Measurements from ENCODE around the gene ADCY9.

The ADCY9 gene

DNA sequence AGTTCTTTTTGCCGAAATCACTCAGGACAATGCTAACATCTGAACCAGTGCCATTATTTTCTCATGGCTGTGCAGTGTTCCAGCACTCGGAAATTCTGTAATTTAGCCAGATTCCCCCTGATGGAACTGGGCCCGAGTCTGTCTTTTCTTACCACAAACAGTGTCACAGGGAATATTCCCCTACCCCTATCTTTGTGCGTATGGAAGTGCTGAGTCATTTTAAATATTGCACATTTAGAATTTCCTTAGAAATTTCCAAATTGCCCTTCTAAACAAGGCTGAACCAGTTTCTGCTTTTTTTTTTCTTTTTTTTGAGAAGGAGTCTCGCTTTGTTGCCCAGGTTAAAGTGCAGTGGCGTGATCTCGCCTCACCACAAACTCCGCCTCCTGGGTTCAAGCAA lies 147.7 kb downstream of the ADCY9 start:
- Histone ChIP-seq H3K4me2 (no peak overlapping the region), H3K36me3 (ENCODE audit: insufficient read depth) (no peaks in the 10 kb centered on the region), H3K27ac (no peak overlapping the region), H3K4me1 (ENCODE audit: low read depth, poor library complexity, severe bottlenecking) (no peaks in the 10 kb centered on the region), H2AFZ (ENCODE audit: low read depth) (no peak overlapping the region), H3K4me3 (IDR thresholded peaks at IDR 0.05; ENCODE audit: insufficient read depth, low read depth, low read length) (no peak overlapping the region), H3K79me2 (ENCODE audit: insufficient read depth, low read depth) (no peaks in the 10 kb centered on the region), H4K20me1 (ENCODE audit: insufficient read depth) (no peaks in the 10 kb centered on the region), H3K27me3 (ENCODE audit: insufficient read depth, low read depth) (no peaks in the 10 kb centered on the region), H3K9ac (no peak overlapping the region)
- TF ChIP-seq, protein P1, sequence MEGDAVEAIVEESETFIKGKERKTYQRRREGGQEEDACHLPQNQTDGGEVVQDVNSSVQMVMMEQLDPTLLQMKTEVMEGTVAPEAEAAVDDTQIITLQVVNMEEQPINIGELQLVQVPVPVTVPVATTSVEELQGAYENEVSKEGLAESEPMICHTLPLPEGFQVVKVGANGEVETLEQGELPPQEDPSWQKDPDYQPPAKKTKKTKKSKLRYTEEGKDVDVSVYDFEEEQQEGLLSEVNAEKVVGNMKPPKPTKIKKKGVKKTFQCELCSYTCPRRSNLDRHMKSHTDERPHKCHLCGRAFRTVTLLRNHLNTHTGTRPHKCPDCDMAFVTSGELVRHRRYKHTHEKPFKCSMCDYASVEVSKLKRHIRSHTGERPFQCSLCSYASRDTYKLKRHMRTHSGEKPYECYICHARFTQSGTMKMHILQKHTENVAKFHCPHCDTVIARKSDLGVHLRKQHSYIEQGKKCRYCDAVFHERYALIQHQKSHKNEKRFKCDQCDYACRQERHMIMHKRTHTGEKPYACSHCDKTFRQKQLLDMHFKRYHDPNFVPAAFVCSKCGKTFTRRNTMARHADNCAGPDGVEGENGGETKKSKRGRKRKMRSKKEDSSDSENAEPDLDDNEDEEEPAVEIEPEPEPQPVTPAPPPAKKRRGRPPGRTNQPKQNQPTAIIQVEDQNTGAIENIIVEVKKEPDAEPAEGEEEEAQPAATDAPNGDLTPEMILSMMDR (conservative IDR thresholded peaks at IDR 0.05; ENCODE audit: low read depth, low read length): no peak

DNA sequence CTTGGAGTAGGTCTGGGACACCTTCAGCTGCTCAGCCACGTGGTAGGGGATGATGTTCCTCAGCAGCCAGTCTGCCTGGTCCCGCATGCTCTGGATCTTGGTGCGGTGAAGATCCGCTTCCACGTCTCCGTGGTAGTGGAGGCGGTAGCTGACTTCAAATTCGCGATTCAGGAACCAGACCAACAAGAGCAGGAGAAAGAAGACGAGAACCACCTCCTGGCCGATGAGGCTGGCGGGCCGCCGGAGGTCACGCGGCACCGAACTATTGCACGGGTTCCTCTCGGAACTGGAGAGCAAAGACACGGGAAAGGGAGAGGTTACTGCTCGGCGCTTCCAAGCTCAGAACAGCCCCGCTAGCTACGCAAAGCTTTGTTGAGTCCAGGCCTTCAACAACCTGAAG lies 149.6 kb downstream of the ADCY9 start:
- Histone ChIP-seq H3K36me3 (ENCODE audit: insufficient read depth) (no peaks in the 10 kb centered on the region), H3K4me2 (no peak overlapping the region), H4K20me1 (ENCODE audit: insufficient read depth) (no peaks in the 10 kb centered on the region), H3K4me1 (ENCODE audit: low read depth, poor library complexity, severe bottlenecking) (no peaks in the 10 kb centered on the region), H3K9ac (no peak overlapping the region), H2AFZ (ENCODE audit: low read depth) (no peak overlapping the region), H3K27ac (no peak overlapping the region), H3K4me3 (IDR thresholded peaks at IDR 0.05; ENCODE audit: insufficient read depth, low read depth, low read length) (no peak overlapping the region), H3K79me2 (ENCODE audit: insufficient read depth, low read depth) (no peaks in the 10 kb centered on the region), H3K27me3 (ENCODE audit: insufficient read depth, low read depth) (no peaks in the 10 kb centered on the region)
- TF ChIP-seq, protein P1 (conservative IDR thresholded peaks at IDR 0.05; ENCODE audit: low read depth, low read length): no peak

DNA sequence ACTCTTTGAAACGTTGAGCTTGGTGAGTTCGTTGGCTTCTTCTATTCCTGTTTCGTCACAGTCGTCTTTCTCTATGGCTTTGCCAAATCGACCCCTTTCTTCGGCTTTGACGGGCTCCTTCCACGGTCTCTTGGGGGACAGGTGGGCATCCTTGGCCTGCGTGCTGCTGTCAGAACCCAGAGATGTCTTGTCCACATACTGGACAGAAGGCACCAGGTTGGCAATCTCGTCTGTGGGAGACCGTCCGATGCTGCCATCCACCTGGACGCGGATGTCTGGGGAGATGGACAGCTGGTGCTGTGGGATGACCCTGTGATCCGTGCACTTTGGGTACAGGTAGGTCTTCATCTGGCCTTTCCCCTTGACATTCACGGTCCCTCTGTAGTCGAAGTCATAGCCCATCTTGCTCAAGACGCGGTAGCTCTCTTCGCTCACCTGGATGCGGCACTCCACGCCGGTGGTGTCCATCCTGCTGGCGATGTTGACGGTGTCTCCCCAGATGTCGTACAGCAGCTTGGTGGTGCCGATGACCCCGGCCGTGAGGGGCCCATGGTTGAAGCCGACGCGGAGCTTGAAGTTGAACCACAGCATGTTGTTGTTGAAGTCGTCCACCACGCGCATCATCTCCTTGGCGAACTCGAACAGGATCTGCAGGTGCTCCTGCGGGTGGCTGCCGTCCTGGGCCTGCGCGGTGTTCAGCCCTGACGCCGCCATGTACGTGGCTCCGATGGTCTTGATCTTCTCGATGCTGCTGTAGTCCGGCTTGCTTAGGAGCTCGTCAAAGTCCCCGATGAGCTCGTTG lies 150.3 kb downstream of the ADCY9 start:
- H3K36me3 ChIP-seq (ENCODE audit: insufficient read depth): no peaks in the 10 kb centered on the region
- H3K79me2 ChIP-seq (ENCODE audit: insufficient read depth, low read depth): no peaks in the 10 kb centered on the region
- H2AFZ ChIP-seq (ENCODE audit: low read depth): no peak overlapping the region
- H3K4me2 ChIP-seq: no peak overlapping the region
- H3K27me3 ChIP-seq (ENCODE audit: insufficient read depth, low read depth): no peaks in the 10 kb centered on the region
- H3K4me1 ChIP-seq (ENCODE audit: low read depth, poor library complexity, severe bottlenecking): no peaks in the 10 kb centered on the region
- no peaks in the 10 kb centered on the region for H4K20me1 ChIP-seq (ENCODE audit: insufficient read depth)
- TF ChIP-seq, protein P1 (conservative IDR thresholded peaks at IDR 0.05; ENCODE audit: low read depth, low read length): no peak
- H3K4me3 ChIP-seq (IDR thresholded peaks at IDR 0.05; ENCODE audit: insufficient read depth, low read depth, low read length): no peak overlapping the region
- H3K9ac ChIP-seq: no peak overlapping the region
- H3K27ac ChIP-seq: no peak overlapping the region

DNA sequence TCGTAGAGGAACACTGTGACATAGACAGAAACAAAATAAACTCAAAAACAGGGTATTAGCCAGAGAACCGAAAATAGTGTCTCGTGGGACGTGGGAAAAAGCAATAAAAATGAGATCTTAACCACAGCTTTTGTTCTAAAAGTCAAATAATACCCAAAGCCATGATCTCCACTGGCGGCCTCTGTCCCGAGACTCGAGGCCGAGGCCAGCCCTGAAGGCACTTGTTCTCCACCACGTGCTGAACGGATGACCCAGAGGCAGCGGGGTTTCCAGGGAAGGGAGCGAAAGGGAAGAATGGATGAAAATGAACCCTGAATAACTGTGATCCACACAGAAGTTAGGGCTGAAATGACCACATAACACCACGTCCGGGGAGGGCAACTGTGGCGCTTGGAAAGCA lies 150.9 kb downstream of the ADCY9 start:
- Histone ChIP-seq H3K27me3 (ENCODE audit: insufficient read depth, low read depth) (no peaks in the 10 kb centered on the region), H3K4me3 (IDR thresholded peaks at IDR 0.05; ENCODE audit: insufficient read depth, low read depth, low read length) (no peak overlapping the region)

More for the DNA sequence above, 150.9 kb downstream of the ADCY9 start:
- Histone ChIP-seq H2AFZ (ENCODE audit: low read depth) (no peak overlapping the region), H3K79me2 (ENCODE audit: insufficient read depth, low read depth) (no peaks in the 10 kb centered on the region), H3K36me3 (ENCODE audit: insufficient read depth) (no peaks in the 10 kb centered on the region), H3K4me1 (ENCODE audit: low read depth, poor library complexity, severe bottlenecking) (no peaks in the 10 kb centered on the region), H3K27ac (no peak overlapping the region), H3K9ac (no peak overlapping the region), H3K4me2 (no peak overlapping the region), H4K20me1 (ENCODE audit: insufficient read depth) (no peaks in the 10 kb centered on the region)
- TF ChIP-seq, protein P1 (conservative IDR thresholded peaks at IDR 0.05; ENCODE audit: low read depth, low read length): no peak
